ELR (cell line): Measurements from ENCODE around the gene APOA1.

Experiments used
- DNase-seq: peaks from one replicate; pipeline ENCODE4 v3.0.0-alpha.2; 2015; ENCODE audit warnings: low read depth

Gene APOA1

DNA sequence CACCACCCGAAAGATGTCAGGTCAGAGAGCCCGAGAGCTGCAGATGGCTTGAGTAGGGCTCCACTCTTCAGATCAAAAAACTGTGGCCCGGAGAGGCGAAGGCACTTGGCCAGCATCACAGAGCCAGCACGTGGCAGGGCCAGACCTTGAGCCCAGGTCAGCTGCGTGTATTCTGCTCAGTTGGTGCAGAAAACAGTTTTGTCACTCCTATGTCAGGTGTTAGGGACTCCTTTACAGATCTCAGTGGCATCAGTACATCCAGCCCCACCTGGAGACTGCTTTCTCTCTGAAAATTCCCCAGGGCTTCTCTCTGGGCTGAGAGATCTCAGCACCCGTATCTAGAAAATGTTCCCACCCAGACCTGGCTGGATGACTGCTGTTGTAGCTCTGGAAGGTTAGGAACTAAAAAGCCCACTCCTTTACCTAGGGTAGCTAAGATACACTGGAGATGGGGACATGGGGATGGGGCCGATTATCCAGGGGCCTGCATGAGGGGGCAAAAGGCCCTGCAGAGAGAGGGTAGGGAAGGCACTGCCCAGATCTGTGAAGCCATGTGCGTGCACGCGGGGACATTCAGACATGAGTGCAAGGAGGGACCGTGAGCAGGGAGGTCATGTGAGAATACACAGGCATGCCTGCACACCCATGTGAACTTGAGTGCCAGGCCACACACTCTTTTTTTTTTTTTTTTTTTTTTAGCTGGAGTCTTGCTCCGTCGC, 3.4 kb downstream of the APOA1 start:
- DNase-seq, result no peak

DNA sequence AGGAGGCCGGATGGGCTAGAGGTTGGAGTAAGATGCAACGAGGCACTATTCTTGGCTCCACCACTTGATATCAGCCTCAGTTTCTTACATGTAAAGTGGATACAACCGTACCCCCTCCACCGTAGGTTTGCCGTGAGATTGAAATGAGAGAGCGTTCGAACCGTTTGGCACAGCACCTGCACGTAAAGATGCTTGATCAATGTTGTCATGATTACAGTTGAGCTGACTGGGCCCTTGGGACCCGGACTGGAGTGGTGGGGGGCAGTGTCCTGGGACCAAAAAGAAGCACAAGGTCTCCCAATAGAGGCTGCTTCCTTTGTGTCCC, 4.0 kb downstream of the APOA1 start:
- no peak for DNase-seq

GRCh38 chr11:116832350-116833290, 4.8 kb downstream of the APOA1 start:
- no peak for DNase-seq

GRCh38 chr11:116831790-116832349, 5.6 kb downstream of the APOA1 start:
- no peak for DNase-seq

GRCh38 chr11:116830184-116830912, 7.1 kb downstream of the APOA1 start:
- DNase-seq, result no peak

GRCh38 chr11:116829525-116830183, 7.8 kb downstream of the APOA1 start, which contains the start of gene APOC3:
Gene APOC3, plus strand, starts transcription at chr11:116829907. Its CDS starts 676 bp downstream, at chr11:116830583.
- no peak for DNase-seq

- no peak for DNase-seq
These were observed 8.5 kb downstream of the APOA1 start for GRCh38 chr11:116828632-116829524.

DNA sequence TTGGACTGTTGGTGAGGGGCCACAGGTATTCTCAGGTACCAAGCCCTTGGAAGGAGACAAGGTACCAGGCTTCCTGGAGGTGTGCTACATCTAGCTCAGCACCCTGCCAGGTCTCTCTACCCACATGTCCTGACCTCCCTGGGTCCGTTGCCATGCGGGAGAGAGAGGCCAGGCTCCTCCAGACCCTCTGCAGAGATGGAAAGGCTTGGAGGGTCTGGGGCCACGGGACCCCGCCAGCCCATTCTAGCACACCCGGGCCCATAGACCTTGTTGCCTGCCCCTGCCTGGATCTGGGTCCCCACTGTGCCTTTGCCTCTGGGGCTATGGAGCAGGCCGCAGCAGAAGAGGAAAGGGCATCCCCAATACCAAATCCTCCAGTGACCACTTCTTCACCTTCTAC, 10.0 kb downstream of the APOA1 start:
- no peak for DNase-seq

- no peak for DNase-seq
These were observed 10.5 kb downstream of the APOA1 start for GRCh38 chr11:116826751-116827431.

GRCh38 chr11:116825854-116826750, 11.3 kb downstream of the APOA1 start:
- DNase-seq, result no peak

DNA sequence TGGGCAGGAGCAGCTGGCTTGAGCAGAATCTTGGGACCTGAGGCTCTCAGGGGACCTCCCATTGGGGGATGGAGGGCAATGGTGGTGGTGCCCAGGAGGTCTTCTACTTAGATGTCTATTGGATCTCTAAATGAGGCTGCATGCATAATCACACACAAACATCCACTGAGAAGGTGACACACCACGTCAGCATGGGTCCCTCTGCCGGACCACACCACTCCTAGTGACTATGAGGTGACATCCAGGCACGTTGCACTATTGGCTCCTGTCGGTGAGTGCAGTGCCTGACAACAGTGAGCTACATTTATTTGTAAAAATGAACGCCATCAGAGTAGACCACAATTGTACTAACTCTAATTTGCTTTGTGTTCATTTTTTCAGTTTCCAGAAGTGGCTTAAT, 12.0 kb downstream of the APOA1 start:
- no peak for DNase-seq

DNA sequence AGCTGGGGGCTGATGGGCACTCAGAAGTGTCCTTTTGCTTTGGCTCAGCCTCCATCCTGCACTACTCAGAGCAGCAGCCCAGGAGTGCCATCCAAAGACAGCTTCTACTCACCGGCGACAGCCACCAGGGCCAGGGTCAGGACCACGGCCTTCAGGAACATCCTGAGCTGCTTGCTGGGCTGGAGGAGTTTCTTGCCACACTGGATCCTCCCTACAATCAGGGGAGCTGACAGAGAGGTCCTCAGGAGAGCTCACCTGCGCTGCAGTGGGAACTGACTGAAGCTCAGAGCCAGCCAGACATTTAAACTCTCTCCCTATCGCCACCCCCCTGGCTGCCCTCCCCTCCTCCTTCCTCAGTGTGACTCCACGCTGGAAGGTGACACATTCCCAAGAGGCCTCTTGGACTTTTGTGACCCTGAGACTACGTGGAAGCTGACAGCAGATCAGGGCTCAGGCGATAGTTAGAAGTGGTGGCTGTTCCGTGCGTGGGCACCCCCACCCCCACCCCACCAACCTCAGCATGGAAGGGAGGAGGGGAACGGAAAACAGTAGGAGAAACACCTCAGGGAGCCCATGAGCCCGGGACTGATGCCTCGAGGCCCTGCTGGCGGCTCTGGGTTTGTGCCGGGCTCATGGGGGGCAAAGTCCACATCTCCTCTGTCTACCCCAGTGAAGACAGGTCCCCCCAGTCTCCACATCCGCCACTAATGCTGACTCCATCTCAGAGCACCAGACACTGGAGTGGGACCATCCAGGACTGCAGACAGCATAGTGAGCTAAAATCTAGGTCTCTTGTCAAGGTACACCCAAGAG, 14.2 kb downstream of the APOA1 start, which contains the start of gene APOA4:
Gene APOA4 (minus strand): TSS at position 274 of the 813 bp plus-strand sequence. CDS start 113 bp downstream, at position 161.
- no peak for DNase-seq

DNA sequence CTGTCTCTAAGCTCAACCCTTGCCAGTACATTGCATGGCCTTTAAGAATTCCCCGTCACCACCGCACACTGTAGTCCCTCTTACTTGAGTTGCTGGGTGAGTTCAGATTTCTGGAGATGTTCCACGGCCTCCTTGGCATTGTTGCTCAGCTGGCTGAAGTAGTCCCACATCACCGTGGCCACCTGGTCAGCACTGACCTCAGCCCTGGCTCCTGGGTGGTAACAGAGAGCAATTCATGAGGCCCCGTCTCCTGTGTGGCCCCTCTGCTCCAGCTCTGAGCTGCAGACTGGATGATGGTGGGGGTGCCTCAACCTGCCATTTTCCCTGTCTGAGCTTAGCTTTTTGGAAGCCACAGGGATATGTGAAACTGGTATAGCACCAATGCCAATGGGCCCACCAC, 14.8 kb downstream of the APOA1 start:
- no peak for DNase-seq

GRCh38 chr11:116821050-116821918, 16.1 kb downstream of the APOA1 start:
- DNase-seq, result no peak

DNA sequence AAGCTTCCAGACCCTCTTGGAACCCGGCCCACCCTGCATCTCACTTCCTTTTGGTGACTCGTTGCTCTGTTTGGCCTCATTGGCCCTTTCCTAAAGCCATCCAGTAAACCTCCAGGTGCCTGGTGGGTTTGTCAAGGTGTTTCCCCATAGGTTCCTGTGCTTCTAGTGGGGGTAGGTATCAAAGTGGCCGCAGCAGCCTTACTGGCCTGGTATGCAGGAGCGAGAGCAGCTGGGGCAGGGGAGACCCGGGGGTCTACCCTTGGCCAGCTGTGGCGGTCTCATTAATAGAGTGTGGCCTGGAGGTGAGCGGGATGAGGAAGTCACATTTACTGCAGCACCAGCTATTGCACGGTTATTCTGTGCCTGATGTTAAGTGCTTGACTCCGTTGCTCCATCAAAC, 18.4 kb downstream of the APOA1 start:
- DNase-seq, result no peak

DNA sequence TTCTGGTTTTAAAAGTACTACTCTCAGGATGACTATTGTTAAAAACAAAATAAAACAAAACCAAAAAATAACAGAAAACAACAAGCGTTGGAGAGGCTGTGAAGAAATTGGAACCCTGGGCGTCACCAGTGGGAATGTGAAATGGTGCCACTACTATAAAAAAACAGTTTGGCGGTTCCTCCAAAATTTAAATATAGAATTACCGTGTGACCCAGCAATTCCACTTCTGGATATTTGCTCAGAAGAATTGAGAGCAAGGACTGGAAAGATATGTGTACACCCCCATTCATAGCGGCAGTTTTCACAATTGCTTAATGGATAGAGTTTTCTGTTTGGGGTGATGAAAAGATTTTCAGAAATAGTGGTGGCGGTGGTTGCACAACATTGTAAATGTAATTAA, 22.9 kb downstream of the APOA1 start:
- no peak for DNase-seq
